OCI-LY1 (cell line): ENCODE data around the gene STX3.

ENCODE experiments used
- EZH2 ChIP-seq: fragments of 200-600 bp; sonication (generic), shearing (Covaris generic); IDR thresholded peaks from 2 replicates; pipeline ENCODE4 v1.8.0; 2017; ENCODE audit warnings: borderline replicate concordance, mixed run types, mild to moderate bottlenecking, antibody characterized with exemption, low read length, moderate library complexity, mixed read lengths
- TF ChIP-seq, protein P1 (sequence below): fragments of 200-600 bp; sonication (generic), shearing (Covaris generic); IDR thresholded peaks from 2 replicates; pipeline ENCODE4 v1.5.1; 2017; ENCODE audit warnings: mild to moderate bottlenecking, antibody characterized with exemption, low read length, moderate library complexity, mixed read lengths

DNA sequence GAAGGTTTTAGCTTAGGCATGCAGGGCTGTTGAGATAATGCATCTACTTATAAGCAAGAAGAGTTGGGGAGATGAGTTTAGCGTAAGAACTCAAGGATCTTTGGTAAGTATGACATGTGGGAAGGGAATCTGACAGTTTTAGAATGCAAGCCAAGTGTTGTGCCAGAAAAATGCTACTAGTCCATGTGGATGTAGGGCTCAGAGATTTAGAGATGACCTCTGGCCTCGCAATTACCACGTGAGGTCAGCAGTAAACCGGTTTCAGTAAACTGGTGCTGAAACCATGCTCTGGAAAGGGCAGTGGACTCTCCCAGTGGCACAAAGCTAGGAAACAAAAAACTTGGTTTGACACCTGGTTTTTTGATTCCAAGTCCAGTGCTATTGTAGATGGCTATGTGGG, 36.5 kb downstream of the STX3 start:
- TF ChIP-seq, protein P1, sequence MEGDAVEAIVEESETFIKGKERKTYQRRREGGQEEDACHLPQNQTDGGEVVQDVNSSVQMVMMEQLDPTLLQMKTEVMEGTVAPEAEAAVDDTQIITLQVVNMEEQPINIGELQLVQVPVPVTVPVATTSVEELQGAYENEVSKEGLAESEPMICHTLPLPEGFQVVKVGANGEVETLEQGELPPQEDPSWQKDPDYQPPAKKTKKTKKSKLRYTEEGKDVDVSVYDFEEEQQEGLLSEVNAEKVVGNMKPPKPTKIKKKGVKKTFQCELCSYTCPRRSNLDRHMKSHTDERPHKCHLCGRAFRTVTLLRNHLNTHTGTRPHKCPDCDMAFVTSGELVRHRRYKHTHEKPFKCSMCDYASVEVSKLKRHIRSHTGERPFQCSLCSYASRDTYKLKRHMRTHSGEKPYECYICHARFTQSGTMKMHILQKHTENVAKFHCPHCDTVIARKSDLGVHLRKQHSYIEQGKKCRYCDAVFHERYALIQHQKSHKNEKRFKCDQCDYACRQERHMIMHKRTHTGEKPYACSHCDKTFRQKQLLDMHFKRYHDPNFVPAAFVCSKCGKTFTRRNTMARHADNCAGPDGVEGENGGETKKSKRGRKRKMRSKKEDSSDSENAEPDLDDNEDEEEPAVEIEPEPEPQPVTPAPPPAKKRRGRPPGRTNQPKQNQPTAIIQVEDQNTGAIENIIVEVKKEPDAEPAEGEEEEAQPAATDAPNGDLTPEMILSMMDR = no peak
- TF ChIP-seq EZH2 = no peak
